Hepatocyte (in vitro differentiated cells): ENCODE results near the gene P2RY2.

Experiments
- CTCF ChIP-seq: fragments of 200-600 bp; sonication (generic); IDR thresholded peaks from 2 replicates; pipeline ENCODE4 v1.5.1; 2016; ENCODE audit warnings: antibody characterized with exemption, mild to moderate bottlenecking; ENCODE audit not compliant: poor library complexity
- EZH2 ChIP-seq: fragments of 200-600 bp; sonication (generic); IDR thresholded peaks from 2 replicates; pipeline ENCODE4 v1.6.1; 2016; ENCODE audit warnings: antibody characterized with exemption, mild to moderate bottlenecking, borderline replicate concordance
- EZH2phosphoT487 ChIP-seq: fragments of 200-600 bp; sonication (generic); IDR thresholded peaks from one replicate; pipeline ENCODE4 v1.6.1; 2018; ENCODE audit warnings: antibody characterized with exemption, mild to moderate bottlenecking, low read depth, moderate library complexity; ENCODE audit not compliant: unreplicated experiment, severe bottlenecking

- TF ChIP-seq CTCF, result no peak
- TF ChIP-seq EZH2, result no peak
- TF ChIP-seq EZH2phosphoT487, result no peak
Measured at GRCh38 chr11:73197348-73197747, 20.7 kb upstream of the P2RY2 start.
